ENCODE measurements around the gene ABCD2. TPM values are rescaled to one million over a fixed set of nuclear protein-coding genes. Genes with fewer than 3 reads are reported as not detected.
A peak's percentile ranks its signal among the peaks of the same experiment; 100 is the strongest.

ABCD2 gene
- 1 to 10 TPM; 2.1 to 2.3 TPM for total RNA-seq

- ChIA-PET POLR2A (interaction anchor here (0.7 to 1.2 kb wide), 3 partner anchors 13 to 176 kb away, joined by 3 to 8 read pairs (median 3); partner anchors contain the start of gene KIF21A), CTCF (interaction anchor here (0.6 to 1.7 kb wide), 9 partner anchors 9 to 290 kb away, joined by 3 to 10 read pairs (median 6); partner anchors contain the start of gene KIF21A)
- Mint-ChIP-seq H3K4me3 (no peak within 1 kb of the TSS), H3K36me3 (ENCODE audit: low read depth) (no peaks in the 10 kb centered on the region), H3K4me1 (peaks cover 58% of the 10 kb centered on the region), H3K27ac (no peak within 1 kb of the TSS), H3K9me3 (ENCODE audit: low read depth) (no peaks in the 10 kb centered on the region), H3K27me3 (no peaks in the 10 kb centered on the region)
- peak; percentile 83 for DNase-seq
- intact Hi-C loops (cut with DNase I, micrococcal nuclease), result loop anchor here (1.0 to 10.0 kb wide), 8 partner anchors 9 to 715 kb away; partner anchors contain the start of genes KIF21A (in 2 of the 2), SLC2A13 (in 2 of the 2) and CPNE8 (in 1 of the 2)
- peak; percentile 71 for ATAC-seq
These were observed at the start of gene ABCD2 for GRCh38 chr12:39619660-39620433. Gene ABCD2, minus strand, starts transcription at chr12:39619803. Its CDS starts 188 bp downstream, at chr12:39619615.

- Mint-ChIP-seq H3K9me3 (ENCODE audit: low read depth) (no peaks in the 10 kb centered on the region), H3K27me3 (no peaks in the 10 kb centered on the region), H3K36me3 (ENCODE audit: low read depth) (no peaks in the 10 kb centered on the region), H3K4me3 (no peak overlapping the region), H3K27ac (no peak overlapping the region), H3K4me1 (peaks cover 2% of the 10 kb centered on the region)
- POLR2A ChIA-PET, result no interaction called here
- intact Hi-C loops (cut with DNase I, micrococcal nuclease), result no loop called here
- ATAC-seq (no peak), DNase-seq (no peak)
- CTCF ChIA-PET, result no interaction called here
These were observed 40.5 kb upstream of the ABCD2 start for GRCh38 chr12:39660101-39660500.

GRCh38 chr12:39647383-39647782 lies 27.8 kb upstream of the ABCD2 start:
- intact Hi-C loops (cut with DNase I, micrococcal nuclease), result no loop called here
- Mint-ChIP-seq H3K4me3 (no peak overlapping the region), H3K9me3 (ENCODE audit: low read depth) (no peaks in the 10 kb centered on the region), H3K27me3 (no peaks in the 10 kb centered on the region), H3K27ac (no peak overlapping the region), H3K4me1 (peaks cover 8% of the 10 kb centered on the region), H3K36me3 (ENCODE audit: low read depth) (no peaks in the 10 kb centered on the region)
- ChIA-PET CTCF (no interaction called here), POLR2A (no interaction called here)
- DNase-seq (no peak), ATAC-seq (no peak)

GRCh38 chr12:39646963-39647362 lies 27.4 kb upstream of the ABCD2 start:
- POLR2A ChIA-PET, result no interaction called here
- Mint-ChIP-seq H3K27ac (no peak overlapping the region), H3K36me3 (ENCODE audit: low read depth) (no peaks in the 10 kb centered on the region), H3K27me3 (no peaks in the 10 kb centered on the region), H3K4me3 (no peak overlapping the region), H3K4me1 (peaks cover 8% of the 10 kb centered on the region), H3K9me3 (ENCODE audit: low read depth) (no peaks in the 10 kb centered on the region)
- DNase-seq (no peak), ATAC-seq (no peak)
- CTCF ChIA-PET, result interaction anchor here (0.5 kb wide), 1 partner anchor 116 kb away, joined by 3 read pairs; no protein-coding TSS in a partner anchor
- intact Hi-C loops (cut with DNase I, micrococcal nuclease), result no loop called here

GRCh38 chr12:39643052-39643451 lies 23.4 kb upstream of the ABCD2 start:
- POLR2A ChIA-PET, result no interaction called here
- Mint-ChIP-seq H3K4me1 (peaks cover 5% of the 10 kb centered on the region), H3K27ac (no peak overlapping the region), H3K9me3 (ENCODE audit: low read depth) (no peaks in the 10 kb centered on the region), H3K4me3 (no peak overlapping the region), H3K36me3 (ENCODE audit: low read depth) (no peaks in the 10 kb centered on the region), H3K27me3 (no peaks in the 10 kb centered on the region)
- ATAC-seq (no peak), DNase-seq (no peak)
- CTCF ChIA-PET, result no interaction called here
- intact Hi-C loops (cut with DNase I, micrococcal nuclease), result no loop called here

- CTCF ChIA-PET, result interaction anchor here (0.8 kb wide), 1 partner anchor 20 kb away, joined by 3 read pairs; the partner anchor contains the start of gene ABCD2
These were observed 19.2 kb upstream of the ABCD2 start for GRCh38 chr12:39638840-39639239.

GRCh38 chr12:39638178-39638577 lies 18.6 kb upstream of the ABCD2 start:
- Mint-ChIP-seq H3K27ac (no peak overlapping the region), H3K27me3 (no peaks in the 10 kb centered on the region), H3K4me1 (no peaks in the 10 kb centered on the region), H3K9me3 (ENCODE audit: low read depth) (peaks cover 5% of the 10 kb centered on the region), H3K36me3 (ENCODE audit: low read depth) (no peaks in the 10 kb centered on the region), H3K4me3 (no peak overlapping the region)
- DNase-seq (no peak), ATAC-seq (no peak)
- POLR2A ChIA-PET, result no interaction called here
- CTCF ChIA-PET, result no interaction called here
- intact Hi-C loops (cut with DNase I, micrococcal nuclease), result no loop called here

More at GRCh38 chr12:39638840-39639239, 19.2 kb upstream of the ABCD2 start:
- Mint-ChIP-seq H3K36me3 (ENCODE audit: low read depth) (no peaks in the 10 kb centered on the region), H3K4me3 (no peak overlapping the region), H3K27ac (no peak overlapping the region), H3K27me3 (no peaks in the 10 kb centered on the region), H3K4me1 (no peaks in the 10 kb centered on the region), H3K9me3 (ENCODE audit: low read depth) (peaks cover 5% of the 10 kb centered on the region)
- ATAC-seq (no peak), DNase-seq (no peak)
- POLR2A ChIA-PET, result no interaction called here
- intact Hi-C loops (cut with DNase I, micrococcal nuclease), result no loop called here

- no peaks in the 10 kb centered on the region for H3K36me3 Mint-ChIP-seq (ENCODE audit: low read depth)
- ChIA-PET CTCF (interaction anchor here (1.5 kb wide), 1 partner anchor 59 kb away, joined by 3 read pairs; no protein-coding TSS in a partner anchor), POLR2A (interaction anchor here (1.0 kb wide), 1 partner anchor 13 kb away, joined by 3 read pairs; the partner anchor contains the start of gene ABCD2)
- intact Hi-C loops (cut with DNase I, micrococcal nuclease), result no loop called here
- H3K27ac Mint-ChIP-seq, result no peak overlapping the region
- H3K9me3 Mint-ChIP-seq (ENCODE audit: low read depth), result peaks cover 7% of the 10 kb centered on the region
- peaks cover 21% of the 10 kb centered on the region for H3K4me1 Mint-ChIP-seq
- H3K4me3 Mint-ChIP-seq, result no peak overlapping the region
- DNase-seq (no peak), ATAC-seq (no peak)
- H3K27me3 Mint-ChIP-seq, result no peaks in the 10 kb centered on the region
These were observed 13.1 kb upstream of the ABCD2 start for GRCh38 chr12:39632670-39633069.

- POLR2A ChIA-PET, result no interaction called here
These were observed 9.2 kb upstream of the ABCD2 start for GRCh38 chr12:39628836-39629235.

GRCh38 chr12:39627914-39628313 lies 8.3 kb upstream of the ABCD2 start:
- ATAC-seq, result peak; percentile 72
- DNase-seq, result peak; percentile 15
- Mint-ChIP-seq H3K36me3 (ENCODE audit: low read depth) (no peaks in the 10 kb centered on the region), H3K27ac (peak overlapping the region; percentile 88), H3K4me3 (no peak overlapping the region), H3K4me1 (peaks cover 50% of the 10 kb centered on the region), H3K27me3 (no peaks in the 10 kb centered on the region), H3K9me3 (ENCODE audit: low read depth) (peaks cover 2% of the 10 kb centered on the region)
- ChIA-PET CTCF (interaction anchor here (1.2 to 1.4 kb wide), 2 partner anchors 8 to 17 kb away, joined by 3 to 6 read pairs; partner anchors contain the start of gene ABCD2), POLR2A (no interaction called here)
- intact Hi-C loops (cut with DNase I, micrococcal nuclease), result loop anchor here in 1 of 2 experiments (10.0 kb wide), 1 partner anchor 723 kb away; the partner anchor contains the start of gene CPNE8

More at GRCh38 chr12:39628836-39629235, 9.2 kb upstream of the ABCD2 start:
- peak; percentile 84 for ATAC-seq
- Mint-ChIP-seq H3K27ac (peak overlapping the region; percentile 86), H3K27me3 (no peaks in the 10 kb centered on the region), H3K4me1 (peaks cover 43% of the 10 kb centered on the region), H3K4me3 (peak overlapping the region; percentile 25), H3K9me3 (ENCODE audit: low read depth) (peaks cover 2% of the 10 kb centered on the region), H3K36me3 (ENCODE audit: low read depth) (no peaks in the 10 kb centered on the region)
- intact Hi-C loops (cut with DNase I, micrococcal nuclease), result loop anchor here (1.0 to 10.0 kb wide), 2 partner anchors 9 to 724 kb away; partner anchors contain the start of gene CPNE8 (in 1 of the 2)
- CTCF ChIA-PET, result interaction anchor here (0.7 to 1.4 kb wide), 5 partner anchors 9 to 23 kb away, joined by 3 to 6 read pairs (median 3); partner anchors contain the start of gene ABCD2
- no peak for DNase-seq

- Mint-ChIP-seq H3K36me3 (ENCODE audit: low read depth) (no peaks in the 10 kb centered on the region), H3K4me3 (no peak overlapping the region), H3K9me3 (ENCODE audit: low read depth) (peaks cover 2% of the 10 kb centered on the region), H3K27me3 (no peaks in the 10 kb centered on the region), H3K4me1 (peaks cover 64% of the 10 kb centered on the region), H3K27ac (no peak overlapping the region)
- ChIA-PET POLR2A (no interaction called here), CTCF (no interaction called here)
- DNase-seq, result no peak
- no peak for ATAC-seq
- intact Hi-C loops (cut with DNase I, micrococcal nuclease), result loop anchor here in 1 of 2 experiments (10.0 kb wide), 1 partner anchor 721 kb away; the partner anchor contains the start of gene CPNE8
These were observed 6.6 kb upstream of the ABCD2 start for GRCh38 chr12:39626033-39626814.
